HEK293 (cell line): ENCODE data around the gene PTCD1.

Experiments
- CTCF ChIA-PET: fragments of 350-600 bp; formaldehyde crosslinking; extraction: SDS; loops from one replicate; lab custom pipeline; 2021; ENCODE audit warnings: antibody characterized with exemption; lab: Yijun Ruan, JAX
- POLR2A ChIA-PET: fragments of 300-600 bp; formaldehyde crosslinking; extraction: SDS; loops from one replicate; lab custom pipeline; 2020; ENCODE audit warnings: antibody characterized with exemption, inconsistent platforms; lab: Yijun Ruan, JAX
- H3K27ac ChIP-seq: fragments of 200-500 bp; sonication (Bioruptor generic); 2 replicates; pipeline ENCODE4 v1.5.1; 2014; ENCODE audit warnings: low read depth, low read length, control low read depth, inconsistent platforms; ENCODE audit errors: extremely low read depth
- H3K36me3 ChIP-seq, 2 experiments: fragments of 200-500 bp in 1 of 2; sonication (Bioruptor generic) in 1 of 2; 1 replicate in 1 of 2; 2 replicates in 1 of 2; pipeline ENCODE4 v1.5.1; 2014 to 2017; ENCODE audit warnings: inconsistent platforms in 2 of 2, low read length in 2 of 2; ENCODE audit not compliant: control insufficient read depth in 2 of 2, insufficient read depth in 1 of 2
- H3K4me1 ChIP-seq: fragments of 200-500 bp; sonication (Bioruptor generic); 2 replicates; pipeline ENCODE4 v1.5.1; 2014; ENCODE audit warnings: mild to moderate bottlenecking, low read length, inconsistent platforms; ENCODE audit not compliant: control insufficient read depth, insufficient read depth
- H3K4me3 ChIP-seq: 2 replicates; pipeline ENCODE4 v1.5.1; 2011; ENCODE audit warnings: low read depth, mild to moderate bottlenecking, control low read depth, low read length, moderate library complexity
- H3K9me3 ChIP-seq: fragments of 200-500 bp; sonication (Bioruptor generic); 2 replicates; pipeline ENCODE4 v1.5.1; 2014; ENCODE audit warnings: low read depth, low read length, inconsistent platforms; ENCODE audit not compliant: control insufficient read depth, insufficient read depth
- EGR2 ChIP-seq: fragments of 450-650 bp; formaldehyde crosslinking; IDR thresholded peaks from 2 replicates; pipeline ENCODE4 v1.5.1; 2016; ENCODE audit warnings: low read depth, missing biosample characterization, missing genetic modification characterization
- GLI2 ChIP-seq: fragments of 450-650 bp; formaldehyde crosslinking; IDR thresholded peaks from 2 replicates; pipeline ENCODE4; 2017; ENCODE audit warnings: missing biosample characterization, missing genetic modification characterization, low read depth, borderline replicate concordance
- HIC1 ChIP-seq: fragments of 450-650 bp; formaldehyde crosslinking; IDR thresholded peaks from 2 replicates; pipeline ENCODE4 v1.5.1; 2016; ENCODE audit warnings: missing biosample characterization, missing genetic modification characterization
- SETDB1 ChIP-seq: IDR thresholded peaks from one replicate; pipeline ENCODE4 v1.6.1; 2017; ENCODE audit warnings: mild to moderate bottlenecking, low read length, moderate library complexity, mixed read lengths; ENCODE audit not compliant: insufficient read length
- WT1 ChIP-seq: fragments of 450-650 bp; formaldehyde crosslinking; IDR thresholded peaks from 2 replicates; pipeline ENCODE4 v1.5.1; 2016; ENCODE audit warnings: missing biosample characterization, missing genetic modification characterization
- ZNF132 ChIP-seq: fragments of 450-650 bp; formaldehyde crosslinking; IDR thresholded peaks from 2 replicates; pipeline ENCODE4 v1.5.1; 2017; ENCODE audit warnings: missing biosample characterization, missing genetic modification characterization, borderline replicate concordance
- ZNF140 ChIP-seq: fragments of 450-650 bp; formaldehyde crosslinking; IDR thresholded peaks from 2 replicates; pipeline ENCODE4 v1.5.1; 2016; ENCODE audit warnings: missing biosample characterization, missing genetic modification characterization
- ZNF184 ChIP-seq: fragments of 450-650 bp; IDR thresholded peaks from 2 replicates; pipeline ENCODE4 v1.5.1; 2018; ENCODE audit warnings: missing biosample characterization, mild to moderate bottlenecking, missing genetic modification characterization
- ZNF223 ChIP-seq: fragments of 450-650 bp; formaldehyde crosslinking; IDR thresholded peaks from 2 replicates; pipeline ENCODE4 v1.5.1; 2016; ENCODE audit warnings: missing biosample characterization, missing genetic modification characterization
- ZNF354C ChIP-seq: fragments of 450-650 bp; formaldehyde crosslinking; IDR thresholded peaks from 2 replicates; pipeline ENCODE4 v1.5.1; 2016; ENCODE audit warnings: missing biosample characterization, missing genetic modification characterization, low read depth, borderline replicate concordance
- ZNF398 ChIP-seq: fragments of 450-650 bp; formaldehyde crosslinking; IDR thresholded peaks from 2 replicates; pipeline ENCODE4 v1.5.1; 2017; ENCODE audit warnings: missing biosample characterization, missing genetic modification characterization
- ZNF404 ChIP-seq: fragments of 450-650 bp; formaldehyde crosslinking; IDR thresholded peaks from 2 replicates; pipeline ENCODE4 v1.5.1; 2017; ENCODE audit warnings: missing biosample characterization, missing genetic modification characterization
- ZNF449 ChIP-seq: fragments of 450-650 bp; formaldehyde crosslinking; IDR thresholded peaks from 2 replicates; pipeline ENCODE4 v1.5.1; 2017; ENCODE audit warnings: missing biosample characterization, mild to moderate bottlenecking, missing genetic modification characterization, moderate library complexity
- ZNF473 ChIP-seq: fragments of 450-650 bp; formaldehyde crosslinking; IDR thresholded peaks from 2 replicates; pipeline ENCODE4 v1.5.1; 2017; ENCODE audit warnings: missing biosample characterization, missing genetic modification characterization
- ZNF580 ChIP-seq: fragments of 450-650 bp; formaldehyde crosslinking; IDR thresholded peaks from 2 replicates; pipeline ENCODE4 v1.5.1; 2016; ENCODE audit warnings: missing biosample characterization, missing genetic modification characterization
- ZNF654 ChIP-seq: fragments of 450-650 bp; formaldehyde crosslinking; IDR thresholded peaks from 2 replicates; pipeline ENCODE4 v1.5.1; 2016; ENCODE audit warnings: low read depth, missing biosample characterization, missing genetic modification characterization
- ZNF76 ChIP-seq: fragments of 450-650 bp; formaldehyde crosslinking; IDR thresholded peaks from 2 replicates; pipeline ENCODE4; 2016; ENCODE audit warnings: low read depth, missing biosample characterization, missing genetic modification characterization, borderline replicate concordance
- ZSCAN18 ChIP-seq: fragments of 450-650 bp; formaldehyde crosslinking; IDR thresholded peaks from 2 replicates; pipeline ENCODE4 v1.5.1; 2016; ENCODE audit warnings: missing biosample characterization, missing genetic modification characterization
- ZSCAN5A ChIP-seq: fragments of 450-650 bp; formaldehyde crosslinking; IDR thresholded peaks from 2 replicates; pipeline ENCODE4 v1.5.1; 2016; ENCODE audit warnings: missing biosample characterization, missing genetic modification characterization

PTCD1 gene

GRCh38 chr7:99396418-99397296 is 41.9 kb downstream of the PTCD1 start:
- POLR2A ChIA-PET, result interaction anchor here (1.1 kb wide), 1 partner anchor 12 kb away, joined by 3 read pairs; the partner anchor contains the start of genes BUD31 and PDAP1
- no peaks in the 10 kb centered on the region for H3K4me1 ChIP-seq

GRCh38 chr7:99395616-99396327 is 42.8 kb downstream of the PTCD1 start:
- ChIA-PET CTCF (no interaction called here), POLR2A (interaction anchor here (1.1 kb wide), 1 partner anchor 13 kb away, joined by 3 read pairs; the partner anchor contains the start of genes BUD31 and PDAP1)
- H3K36me3 ChIP-seq, result peaks cover 26 to 89% of the 10 kb centered on the region in 2 experiments
- no peak overlapping the region for H3K27ac ChIP-seq
- H3K9me3 ChIP-seq, result no peaks in the 10 kb centered on the region
- no peak overlapping the region for H3K4me3 ChIP-seq
- no peaks in the 10 kb centered on the region for H3K4me1 ChIP-seq
- TF ChIP-seq SETDB1, result no peak
- TF ChIP-seq ZNF76 (tag by site-specific recombination), result no peak
- no peak for TF ChIP-seq ZNF140 (tag by site-specific recombination)
- no peak for TF ChIP-seq ZNF404
- no peak for TF ChIP-seq ZNF354C (tag by site-specific recombination)
- TF ChIP-seq ZNF449 (tag by site-specific recombination), result no peak
- TF ChIP-seq ZSCAN18 (tag by site-specific recombination), result no peak
- no peak for TF ChIP-seq ZNF132 (tag by site-specific recombination)

More at GRCh38 chr7:99396418-99397296, 41.9 kb downstream of the PTCD1 start:
- TF ChIP-seq ZNF223 (no peak), EGR2 (no peak), HIC1 (tag by site-specific recombination) (no peak), ZNF580 (tag by site-specific recombination) (no peak), ZNF654 (no peak), ZNF184 (no peak), GLI2 (tag by site-specific recombination) (no peak), ZSCAN5A (no peak), WT1 (tag by site-specific recombination) (no peak), ZNF473 (tag by site-specific recombination) (no peak), ZNF398 (tag by site-specific recombination) (no peak)
- CTCF ChIA-PET, result no interaction called here
- H3K36me3 ChIP-seq, result peaks cover 27 to 88% of the 10 kb centered on the region in 2 experiments
- H3K27ac ChIP-seq, result no peak overlapping the region
- H3K9me3 ChIP-seq, result no peaks in the 10 kb centered on the region
- H3K4me3 ChIP-seq, result no peak overlapping the region
